ENCODE measurements around the gene BMP7.

Gene BMP7

GRCh38 chr20:57266291-57267157, at the start of gene BMP7:
Gene BMP7, minus strand, starts transcription at chr20:57266641. Its CDS starts 519 bp downstream, at chr20:57266122.
- H3K27me3 ChIP-seq (ENCODE audit: insufficient read depth, low read depth, severe bottlenecking), result peaks cover 58% of the 10 kb centered on the region
- H3K36me3 ChIP-seq, result no peaks in the 10 kb centered on the region
- TF ChIP-seq CTCF (IDR thresholded peaks at IDR 0.05; ENCODE audit: low read depth, low read length), result no peak
- H3K9me3 ChIP-seq (ENCODE audit: severe bottlenecking), result no peaks in the 10 kb centered on the region
- peak; percentile 26 for DNase-seq
- peak within 1 kb of the TSS; percentile 41 for H3K4me3 ChIP-seq (ENCODE audit: low read depth, low read length)
- no peak within 1 kb of the TSS for H3K27ac ChIP-seq

GRCh38 chr20:57315976-57316480, 49.6 kb upstream of the BMP7 start:
- H3K9me3 ChIP-seq (ENCODE audit: severe bottlenecking), result no peaks in the 10 kb centered on the region
- no peaks in the 10 kb centered on the region for H3K36me3 ChIP-seq
- H3K27me3 ChIP-seq (ENCODE audit: insufficient read depth, low read depth, severe bottlenecking), result peaks cover 23% of the 10 kb centered on the region
- H3K4me3 ChIP-seq (ENCODE audit: low read depth, low read length), result no peak overlapping the region
- H3K27ac ChIP-seq, result no peak overlapping the region
- DNase-seq, result no peak
- TF ChIP-seq CTCF (IDR thresholded peaks at IDR 0.05; ENCODE audit: low read depth, low read length), result no peak

- H3K27ac ChIP-seq, result no peak overlapping the region
- no peaks in the 10 kb centered on the region for H3K36me3 ChIP-seq
- DNase-seq, result no peak
- no peak for TF ChIP-seq CTCF (IDR thresholded peaks at IDR 0.05; ENCODE audit: low read depth, low read length)
- H3K4me3 ChIP-seq (ENCODE audit: low read depth, low read length), result no peak overlapping the region
- peaks cover 30% of the 10 kb centered on the region for H3K27me3 ChIP-seq (ENCODE audit: insufficient read depth, low read depth, severe bottlenecking)
- no peaks in the 10 kb centered on the region for H3K9me3 ChIP-seq (ENCODE audit: severe bottlenecking)
Measured at GRCh38 chr20:57315083-57315975, 48.9 kb upstream of the BMP7 start.

- DNase-seq, result no peak
- Histone ChIP-seq H3K27me3 (ENCODE audit: insufficient read depth, low read depth, severe bottlenecking) (peaks cover 44% of the 10 kb centered on the region), H3K36me3 (no peaks in the 10 kb centered on the region)
Measured at GRCh38 chr20:57313951-57314350, 47.5 kb upstream of the BMP7 start.

GRCh38 chr20:57313230-57313629, 46.8 kb upstream of the BMP7 start:
- no peak for TF ChIP-seq CTCF (IDR thresholded peaks at IDR 0.05; ENCODE audit: low read depth, low read length)
- no peak for DNase-seq
- H3K36me3 ChIP-seq, result no peaks in the 10 kb centered on the region
- no peak overlapping the region for H3K27ac ChIP-seq
- H3K4me3 ChIP-seq (ENCODE audit: low read depth, low read length), result no peak overlapping the region
- peaks cover 49% of the 10 kb centered on the region for H3K27me3 ChIP-seq (ENCODE audit: insufficient read depth, low read depth, severe bottlenecking)
- no peaks in the 10 kb centered on the region for H3K9me3 ChIP-seq (ENCODE audit: severe bottlenecking)

More at GRCh38 chr20:57313951-57314350, 47.5 kb upstream of the BMP7 start:
- no peak for TF ChIP-seq CTCF (IDR thresholded peaks at IDR 0.05; ENCODE audit: low read depth, low read length)
- no peak overlapping the region for H3K4me3 ChIP-seq (ENCODE audit: low read depth, low read length)
- H3K27ac ChIP-seq, result no peak overlapping the region
- H3K9me3 ChIP-seq (ENCODE audit: severe bottlenecking), result no peaks in the 10 kb centered on the region

All from WERI-Rb-1 (cell line).